GM13976 (cell line): ENCODE results near the gene ABHD12B.

Experiments
- DNase-seq: peaks from one replicate; pipeline ENCODE4 v3.0.0; 2012; ENCODE audit warnings: low spot score
- in situ Hi-C: fragments of 300-500 bp; cut with MboI; formaldehyde crosslinking; loops from one replicate; pipeline ENCODE4 v1.12.0; 2022; ENCODE audit warnings: low sequenced_read_pairs, mixed read lengths, inconsistent platforms; ENCODE audit not compliant: unreplicated experiment
- TF ChIP-seq, protein P1 (sequence below): IDR thresholded peaks from 2 replicates; pipeline ENCODE4 v1.5.1; 2012; ENCODE audit warnings: borderline replicate concordance, mild to moderate bottlenecking; ENCODE audit not compliant: insufficient read depth; ENCODE audit errors: extremely low read depth, missing control alignments, control extremely low read depth

ABHD12B gene

DNA sequence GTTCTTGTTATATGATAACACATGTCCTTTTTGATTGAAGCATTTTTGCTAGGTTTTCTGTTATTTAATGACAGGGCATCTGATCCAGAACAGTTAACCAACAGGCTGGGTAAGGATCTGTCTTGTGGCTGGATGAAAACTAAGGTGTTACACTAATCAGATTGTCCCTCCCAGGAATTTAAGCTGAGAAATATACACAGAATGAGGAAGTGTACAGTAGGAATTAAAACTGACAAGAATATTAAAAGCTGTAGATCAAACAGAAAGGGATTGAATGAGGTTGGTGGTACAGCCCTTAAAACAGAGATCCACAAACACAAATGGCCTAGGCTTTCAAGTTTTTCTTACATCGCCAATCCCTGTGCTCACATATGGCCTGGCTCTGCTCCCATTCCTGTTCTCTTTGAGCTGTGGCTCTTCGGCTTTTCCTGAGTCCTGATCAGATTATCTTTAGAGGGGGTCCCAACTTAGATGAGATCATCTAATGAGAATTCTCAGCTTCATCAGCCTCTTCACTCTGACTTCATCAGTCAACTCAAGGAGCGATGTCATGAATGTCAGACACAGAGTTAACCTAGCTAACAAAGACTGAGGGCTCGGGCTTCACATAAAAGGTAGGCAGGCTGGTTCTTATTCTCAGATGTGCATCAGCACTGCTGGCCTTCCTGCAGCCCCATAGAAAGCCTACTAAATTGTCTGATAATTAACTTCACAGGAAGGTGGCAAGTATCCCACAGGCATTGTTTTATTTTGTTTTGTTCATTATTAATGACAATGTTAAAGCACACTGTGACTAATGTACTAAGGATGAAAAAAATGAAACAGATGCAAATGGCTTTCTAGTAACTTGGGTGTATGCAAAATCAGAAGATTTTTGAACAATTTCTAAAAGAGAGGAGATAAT is 61.0 kb downstream of the ABHD12B start:
- TF ChIP-seq, protein P1, sequence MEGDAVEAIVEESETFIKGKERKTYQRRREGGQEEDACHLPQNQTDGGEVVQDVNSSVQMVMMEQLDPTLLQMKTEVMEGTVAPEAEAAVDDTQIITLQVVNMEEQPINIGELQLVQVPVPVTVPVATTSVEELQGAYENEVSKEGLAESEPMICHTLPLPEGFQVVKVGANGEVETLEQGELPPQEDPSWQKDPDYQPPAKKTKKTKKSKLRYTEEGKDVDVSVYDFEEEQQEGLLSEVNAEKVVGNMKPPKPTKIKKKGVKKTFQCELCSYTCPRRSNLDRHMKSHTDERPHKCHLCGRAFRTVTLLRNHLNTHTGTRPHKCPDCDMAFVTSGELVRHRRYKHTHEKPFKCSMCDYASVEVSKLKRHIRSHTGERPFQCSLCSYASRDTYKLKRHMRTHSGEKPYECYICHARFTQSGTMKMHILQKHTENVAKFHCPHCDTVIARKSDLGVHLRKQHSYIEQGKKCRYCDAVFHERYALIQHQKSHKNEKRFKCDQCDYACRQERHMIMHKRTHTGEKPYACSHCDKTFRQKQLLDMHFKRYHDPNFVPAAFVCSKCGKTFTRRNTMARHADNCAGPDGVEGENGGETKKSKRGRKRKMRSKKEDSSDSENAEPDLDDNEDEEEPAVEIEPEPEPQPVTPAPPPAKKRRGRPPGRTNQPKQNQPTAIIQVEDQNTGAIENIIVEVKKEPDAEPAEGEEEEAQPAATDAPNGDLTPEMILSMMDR: no peak
- DNase-seq: no peak
- in situ Hi-C loops: no loop called here

DNA sequence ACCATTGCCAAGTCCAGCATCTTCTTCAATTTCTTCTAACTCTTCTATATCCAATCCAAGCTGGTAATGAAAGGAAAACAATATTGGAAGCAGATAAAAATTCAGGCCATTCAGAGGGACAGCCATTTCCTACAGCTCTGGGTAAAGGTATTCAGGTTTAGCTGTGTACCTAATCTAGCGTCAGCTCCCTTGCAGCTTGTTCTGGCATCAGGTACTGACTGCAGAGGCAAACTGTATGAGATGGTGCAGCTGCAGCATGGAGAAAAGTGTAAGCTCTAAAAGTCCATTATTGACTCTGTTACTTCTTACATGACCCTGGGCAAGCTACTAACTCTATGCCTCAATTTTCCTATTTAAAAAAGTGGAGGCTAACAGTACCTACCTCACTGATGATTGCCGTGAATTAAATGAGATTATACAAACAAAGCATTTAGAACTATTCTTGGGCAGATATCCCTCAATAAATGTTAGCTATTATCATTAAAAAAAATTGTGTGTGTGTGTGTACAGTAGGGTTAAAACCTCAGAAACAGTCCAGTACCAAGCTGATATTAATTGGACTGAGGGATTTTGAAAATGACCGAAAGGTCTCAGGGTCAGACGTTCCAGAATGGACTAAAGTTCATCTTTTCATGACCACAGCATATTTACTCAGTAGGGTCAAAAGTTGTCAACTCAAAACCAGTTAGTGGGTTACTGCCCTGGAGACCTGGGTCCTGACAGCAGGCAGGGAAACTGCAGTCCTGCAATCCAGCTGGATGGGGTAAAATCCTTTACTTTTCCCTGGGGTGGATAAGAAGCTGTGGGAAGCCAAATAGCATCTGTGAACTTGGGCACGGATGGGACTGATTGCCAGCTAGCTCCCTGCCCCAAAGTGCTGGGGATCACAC is 63.5 kb downstream of the ABHD12B start:
- TF ChIP-seq, protein P1: no peak
- in situ Hi-C loops: no loop called here
- DNase-seq: no peak

DNA sequence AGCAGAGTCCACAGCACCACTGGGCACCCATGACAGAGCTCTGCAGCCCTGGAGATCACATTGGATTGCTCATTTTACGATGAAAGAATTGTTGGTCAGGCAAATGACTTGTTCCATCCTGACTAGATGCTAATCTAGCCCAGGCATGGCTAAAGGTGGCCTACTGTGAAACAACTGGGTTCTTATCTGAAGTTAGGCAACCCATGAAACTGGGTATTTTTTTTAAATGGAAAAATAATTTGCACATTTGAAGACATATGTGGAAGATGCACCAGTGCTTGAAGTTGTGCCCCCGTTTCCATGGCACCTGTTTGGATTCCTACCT is 64.1 kb downstream of the ABHD12B start:
- TF ChIP-seq, protein P1: no peak
- in situ Hi-C loops: no loop called here
- DNase-seq: no peak

DNA sequence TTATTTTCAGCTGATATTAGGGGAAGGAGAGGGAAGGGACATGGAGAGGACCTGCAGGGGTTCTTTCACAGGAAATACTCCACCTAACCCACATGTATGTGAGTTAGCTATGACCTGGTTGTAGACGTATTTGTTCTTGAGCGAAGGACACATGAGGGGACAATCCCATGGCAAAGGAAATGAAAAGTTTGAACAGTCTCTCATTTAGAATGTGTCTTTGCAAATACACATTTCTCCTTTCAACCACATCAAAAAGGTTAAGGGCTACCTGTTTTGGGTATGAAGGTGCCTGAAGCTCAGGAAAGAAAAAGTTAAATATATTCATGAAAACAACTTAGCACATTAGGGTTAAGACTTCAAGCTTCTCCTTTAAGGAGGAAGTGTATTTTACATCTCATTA is 65.0 kb downstream of the ABHD12B start:
- TF ChIP-seq, protein P1: no peak
- in situ Hi-C loops: no loop called here
- no peak for DNase-seq

DNA sequence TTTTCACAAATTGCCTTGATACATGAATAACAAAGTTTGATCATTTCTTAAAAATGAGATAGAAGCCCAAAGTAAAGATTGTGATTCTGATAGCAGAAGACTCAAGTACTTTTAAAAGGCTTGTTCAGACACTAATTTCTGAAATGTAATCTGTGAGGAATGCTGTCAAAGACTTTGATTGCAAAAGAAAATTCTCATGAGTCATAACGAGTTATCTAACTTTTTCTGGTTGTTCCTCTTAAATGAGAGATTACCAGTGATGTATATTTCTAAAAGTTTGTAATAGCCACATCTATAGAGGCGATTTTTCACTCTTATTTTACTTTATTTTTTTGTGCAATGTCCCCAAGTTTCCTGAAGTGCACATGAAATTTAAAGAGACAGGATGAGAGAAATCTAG is 65.5 kb downstream of the ABHD12B start:
- in situ Hi-C loops: no loop called here
- DNase-seq: no peak
- TF ChIP-seq, protein P1: no peak

DNA sequence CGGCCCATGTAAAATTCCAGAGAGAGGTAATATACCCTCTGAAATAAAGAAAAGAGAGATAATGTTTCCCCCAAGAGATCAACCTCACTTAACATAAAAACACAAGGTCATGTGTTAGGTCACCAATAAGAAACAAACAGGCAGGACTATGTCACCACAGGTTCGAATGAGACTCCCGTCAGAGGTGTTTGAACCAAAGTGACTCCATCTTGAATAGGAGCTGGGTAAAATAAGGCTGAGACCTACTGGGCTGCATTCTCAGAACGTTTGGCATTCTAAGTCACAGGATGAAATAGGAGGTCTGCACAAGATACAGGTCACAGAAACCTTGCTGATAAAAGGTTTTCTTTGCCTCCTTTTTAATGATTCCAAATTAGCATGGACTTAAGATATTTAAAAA is 65.9 kb downstream of the ABHD12B start:
- TF ChIP-seq, protein P1: no peak
- in situ Hi-C loops: no loop called here
- no peak for DNase-seq
